ENCODE results near the gene TRIM13. TPM values are rescaled to one million over a fixed set of nuclear protein-coding genes. Genes with fewer than 3 reads are reported as not detected.

Gene TRIM13
- total and polyA plus RNA-seq, 2 of the 13 experiments (the other 11 are each of a cell fraction or from before 2014, with no cell fraction given) = 22.0 to 24.4 TPM

GRCh38 chr13:50011461-50011860 is 14.6 kb downstream of the TRIM13 start (continued):
- TF ChIP-seq E2F1 (CRISPR knock-in tag; IDR thresholded peaks at IDR 0.05) (no peak), ATF7 (IDR thresholded peaks at IDR 0.05) (no peak), ATF7 (CRISPR knock-in tag; IDR thresholded peaks at IDR 0.05) (no peak), MLXIP (CRISPR knock-in tag; IDR thresholded peaks at IDR 0.05; ENCODE audit: borderline replicate concordance) (no peak), ZNF484 (CRISPR knock-in tag; IDR thresholded peaks at IDR 0.05; ENCODE audit: borderline replicate concordance, low read depth) (no peak), JARID2 (CRISPR knock-in tag; IDR thresholded peaks at IDR 0.05; ENCODE audit: insufficient replicate concordance) (no peak), CENPT (CRISPR knock-in tag; IDR thresholded peaks at IDR 0.05; ENCODE audit: low read depth) (no peak), ETV5 (CRISPR knock-in tag; IDR thresholded peaks at IDR 0.05; ENCODE audit: borderline replicate concordance) (no peak), IKZF4 (CRISPR knock-in tag; IDR thresholded peaks at IDR 0.05; ENCODE audit: borderline replicate concordance, low read depth, not compliant biosample characterization) (no peak), ZNF614 (CRISPR knock-in tag; IDR thresholded peaks at IDR 0.05; ENCODE audit: borderline replicate concordance) (no peak), KMT2A (CRISPR knock-in tag; IDR thresholded peaks at IDR 0.05) (no peak)
